HL-60 (cell line): ENCODE results near the gene TBC1D22A.

Experiments used
- POLR2AphosphoS5 ChIP-seq: IDR thresholded peaks from 2 replicates; pipeline ENCODE4 v1.6.1; 2012; ENCODE audit warnings: low read depth
- SPI1 ChIP-seq: IDR thresholded peaks from 2 replicates; pipeline ENCODE4 v1.6.1; 2012; ENCODE audit warnings: low read depth, mild to moderate bottlenecking, borderline replicate concordance
- TF ChIP-seq, protein P1 (sequence below): IDR thresholded peaks from one replicate; pipeline ENCODE4 v1.5.1; 2011; ENCODE audit warnings: low read length, control low read depth, inconsistent platforms; ENCODE audit not compliant: insufficient read depth

DNA sequence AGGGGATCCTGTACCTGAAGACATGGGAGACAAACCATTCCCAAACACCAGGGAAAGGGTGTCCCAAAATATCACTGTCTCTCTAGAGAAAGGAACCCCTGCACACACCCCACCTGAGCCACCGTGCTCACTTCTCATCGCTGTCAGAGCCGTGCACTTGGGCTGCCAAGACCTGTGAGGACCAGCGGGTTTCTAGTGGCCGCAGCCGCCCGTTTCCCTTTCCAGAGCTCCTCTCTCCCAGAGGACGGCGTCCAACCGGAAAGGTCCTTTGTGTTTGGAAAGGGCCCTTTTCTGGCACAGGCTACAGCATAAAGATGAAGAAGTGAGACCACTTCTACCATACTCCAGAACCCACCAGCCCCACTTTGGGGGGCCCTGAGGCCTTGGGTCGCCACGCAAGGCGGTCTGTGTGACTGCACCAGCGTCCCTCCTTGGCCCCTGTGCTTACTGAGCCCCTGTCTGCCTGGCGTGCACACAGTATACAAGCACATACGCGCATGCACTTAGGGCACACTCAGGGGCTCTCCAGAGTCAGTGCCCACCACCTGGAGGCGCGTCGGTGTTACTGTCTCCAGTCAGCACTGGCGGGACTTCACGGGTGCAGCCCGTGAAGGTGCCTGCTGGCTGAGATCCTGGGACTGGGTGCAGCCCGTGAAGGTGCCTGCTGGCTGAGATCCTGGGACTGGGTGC, 381.8 kb downstream of the TBC1D22A start:
- TF ChIP-seq, protein P1, sequence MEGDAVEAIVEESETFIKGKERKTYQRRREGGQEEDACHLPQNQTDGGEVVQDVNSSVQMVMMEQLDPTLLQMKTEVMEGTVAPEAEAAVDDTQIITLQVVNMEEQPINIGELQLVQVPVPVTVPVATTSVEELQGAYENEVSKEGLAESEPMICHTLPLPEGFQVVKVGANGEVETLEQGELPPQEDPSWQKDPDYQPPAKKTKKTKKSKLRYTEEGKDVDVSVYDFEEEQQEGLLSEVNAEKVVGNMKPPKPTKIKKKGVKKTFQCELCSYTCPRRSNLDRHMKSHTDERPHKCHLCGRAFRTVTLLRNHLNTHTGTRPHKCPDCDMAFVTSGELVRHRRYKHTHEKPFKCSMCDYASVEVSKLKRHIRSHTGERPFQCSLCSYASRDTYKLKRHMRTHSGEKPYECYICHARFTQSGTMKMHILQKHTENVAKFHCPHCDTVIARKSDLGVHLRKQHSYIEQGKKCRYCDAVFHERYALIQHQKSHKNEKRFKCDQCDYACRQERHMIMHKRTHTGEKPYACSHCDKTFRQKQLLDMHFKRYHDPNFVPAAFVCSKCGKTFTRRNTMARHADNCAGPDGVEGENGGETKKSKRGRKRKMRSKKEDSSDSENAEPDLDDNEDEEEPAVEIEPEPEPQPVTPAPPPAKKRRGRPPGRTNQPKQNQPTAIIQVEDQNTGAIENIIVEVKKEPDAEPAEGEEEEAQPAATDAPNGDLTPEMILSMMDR, result no peak
- TF ChIP-seq POLR2AphosphoS5, result no peak
- no peak for TF ChIP-seq SPI1
